Raji (cell line): Measurements from ENCODE around the gene SLC16A6.

Experiments
- POLR2A ChIP-seq: IDR thresholded peaks from 2 replicates; pipeline ENCODE4 v1.6.1; 2011; ENCODE audit warnings: low read depth, low read length, control low read depth; ENCODE audit not compliant: insufficient read depth

Gene SLC16A6

GRCh38 chr17:68238164-68238870, 52.6 kb downstream of the SLC16A6 start:
- no peak for TF ChIP-seq POLR2A

GRCh38 chr17:68237369-68238163, 53.4 kb downstream of the SLC16A6 start:
- peak; percentile 66 for TF ChIP-seq POLR2A

GRCh38 chr17:68231541-68231940, 59.4 kb downstream of the SLC16A6 start:
- no peak for TF ChIP-seq POLR2A

- no peak for TF ChIP-seq POLR2A
These were observed 61.3 kb downstream of the SLC16A6 start for GRCh38 chr17:68229619-68230018.

GRCh38 chr17:68228817-68229570, 61.9 kb downstream of the SLC16A6 start:
- no peak for TF ChIP-seq POLR2A

- TF ChIP-seq POLR2A = peak; percentile 36; the same call in 1 of the 2 replicates
These were observed 68.3 kb downstream of the SLC16A6 start for GRCh38 chr17:68222606-68223005.

- TF ChIP-seq POLR2A = no peak
These were observed 69.1 kb downstream of the SLC16A6 start for GRCh38 chr17:68221786-68222185.
